Astrocyte of the cerebellum (primary cell): ENCODE measurements around the gene ASCL2.

ENCODE experiments used
- DNase-seq: peaks from one replicate; pipeline ENCODE4 v3.0.0-alpha.2; 2011; ENCODE audit warnings: low read depth
- H3K4me3 ChIP-seq: 2 replicates; pipeline ENCODE4 v1.5.1; 2011; ENCODE audit warnings: mild to moderate bottlenecking, low read depth, low read length, moderate library complexity
- CTCF ChIP-seq: IDR thresholded peaks from 2 replicates; pipeline ENCODE4 v1.5.1; 2012; ENCODE audit warnings: low read length, low read depth, moderate library complexity, mild to moderate bottlenecking; ENCODE audit errors: missing control alignments
- in situ Hi-C: cut with HindIII; loops from 2 replicates; pipeline ENCODE4 v1.10.0; 2017; ENCODE audit warnings: low sequenced_read_pairs

ASCL2 gene

DNA sequence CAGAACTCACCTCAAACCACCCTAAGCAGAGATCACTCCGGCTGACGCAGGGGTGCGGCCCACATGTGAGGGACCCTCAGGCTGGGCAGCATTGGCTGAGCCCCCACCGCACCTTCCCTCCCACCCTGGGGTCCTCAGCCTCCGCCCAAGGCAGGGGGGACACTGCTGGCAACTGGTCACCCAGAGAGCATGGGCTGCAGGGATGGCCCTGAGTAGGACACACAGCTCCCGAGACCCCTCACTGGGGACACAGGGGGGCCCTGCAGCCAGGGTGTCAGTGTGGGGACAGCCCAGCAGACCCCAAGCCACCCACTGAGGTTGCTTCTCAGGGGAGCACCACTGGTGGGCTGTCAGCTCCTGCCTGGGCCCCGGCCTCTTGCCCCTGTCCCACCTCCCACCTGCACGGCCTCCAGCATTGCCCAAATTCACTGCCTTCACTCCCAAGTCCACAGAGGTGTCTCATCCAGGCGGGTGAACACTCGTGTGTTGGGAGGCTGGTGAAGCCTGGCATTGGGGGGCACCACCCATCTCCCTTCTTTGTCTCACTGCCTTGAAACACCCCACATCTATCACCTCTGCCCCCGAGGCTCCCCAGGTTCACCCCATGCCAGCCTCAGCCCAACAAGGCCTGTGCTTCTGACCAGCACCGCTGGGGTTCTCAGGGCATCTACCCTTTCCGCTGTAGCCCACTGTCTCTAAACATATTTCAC is 26.7 kb upstream of the ASCL2 start:
- in situ Hi-C loops, result loop anchor here (5.0 kb wide), 2 partner anchors 55 to 115 kb away; no protein-coding TSS in a partner anchor
- no peak for DNase-seq
- no peak overlapping the region for H3K4me3 ChIP-seq
- TF ChIP-seq CTCF, result no peak

- no peak for TF ChIP-seq CTCF
- no peak overlapping the region for H3K4me3 ChIP-seq
- in situ Hi-C loops, result loop anchor here (5.0 kb wide), 2 partner anchors 54 to 114 kb away; no protein-coding TSS in a partner anchor
- no peak for DNase-seq
Measured at GRCh38 chr11:2295971-2296912, 25.9 kb upstream of the ASCL2 start.

DNA sequence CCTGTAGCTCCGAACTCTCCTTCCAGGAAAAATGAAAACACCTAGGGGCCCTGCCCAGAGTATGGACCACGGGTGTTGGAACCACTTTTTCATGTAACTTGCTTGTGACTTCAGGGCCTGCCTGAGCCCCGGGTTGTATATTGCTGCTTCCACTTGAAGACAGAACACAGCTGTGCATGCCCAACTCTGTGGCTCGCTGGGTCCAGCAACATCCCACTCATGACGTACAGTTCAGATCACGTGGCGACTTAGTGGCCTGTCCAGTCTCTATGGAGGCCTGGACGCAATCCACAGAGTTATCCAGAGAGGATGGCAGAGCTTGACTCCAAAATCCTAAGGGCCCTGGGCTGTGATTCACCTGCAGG is 24.5 kb upstream of the ASCL2 start:
- H3K4me3 ChIP-seq, result no peak overlapping the region
- in situ Hi-C loops, result loop anchor here (5.0 kb wide), 2 partner anchors 53 to 113 kb away; no protein-coding TSS in a partner anchor
- no peak for DNase-seq
- TF ChIP-seq CTCF, result no peak

GRCh38 chr11:2293984-2294925 is 23.9 kb upstream of the ASCL2 start:
- H3K4me3 ChIP-seq, result no peak overlapping the region
- in situ Hi-C loops, result no loop called here
- DNase-seq, result no peak
- TF ChIP-seq CTCF, result no peak

DNA sequence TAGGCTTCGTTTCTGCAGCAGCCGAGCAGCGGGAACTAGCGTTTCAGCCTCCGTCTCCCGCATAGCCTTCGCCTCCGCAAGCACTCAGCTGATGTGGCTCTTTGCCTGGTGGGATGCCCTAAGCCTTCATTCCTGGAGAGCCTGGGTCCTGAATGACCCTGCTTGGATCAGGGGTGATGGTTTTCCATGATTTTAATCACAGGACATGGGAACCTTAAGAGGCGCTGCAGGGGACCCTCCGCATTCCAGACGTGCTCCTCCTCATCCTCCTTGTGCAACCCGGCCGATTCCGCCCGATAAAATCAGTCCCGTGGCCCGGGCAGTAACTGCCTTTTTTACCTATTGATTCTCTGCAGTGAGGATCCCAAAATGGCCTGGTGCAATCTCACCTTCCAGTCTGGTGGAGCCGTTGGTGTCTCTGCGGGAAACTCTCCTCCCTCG is 23.2 kb upstream of the ASCL2 start:
- no peak for TF ChIP-seq CTCF
- no peak for DNase-seq
- H3K4me3 ChIP-seq, result no peak overlapping the region
- in situ Hi-C loops, result no loop called here
